Transverse colon (tissue), 4 donors: Measurements from ENCODE around the gene SGCE. TPM values are rescaled to one million over a fixed set of nuclear protein-coding genes. Genes with fewer than 3 reads are reported as not detected.

Experiments used
- DNase-seq: peaks from one replicate; pipeline ENCODE4 v3.0.0-alpha.2; 2019
- H3K27ac ChIP-seq, 4 donors: fragments of 200-600 bp; sonication (generic); 2 replicates each; pipeline ENCODE4 v1.5.1; 2016 to 2018; ENCODE audit warnings: inconsistent platforms in 4 of 4
- H3K27me3 ChIP-seq: fragments of 200-600 bp; sonication (generic); 2 replicates; pipeline ENCODE4 v1.5.1; 2017; ENCODE audit warnings: inconsistent platforms
- H3K36me3 ChIP-seq, 4 donors: fragments of 200-600 bp; sonication (generic); 2 replicates each; pipeline ENCODE4 v1.5.1; 2017 to 2019; ENCODE audit warnings: inconsistent platforms in 4 of 4
- H3K4me1 ChIP-seq, 4 donors: fragments of 200-600 bp; sonication (generic); 2 replicates each; pipeline ENCODE4 v1.5.1; 2017 to 2020; ENCODE audit warnings: inconsistent platforms in 4 of 4
- H3K4me3 ChIP-seq, 4 donors: fragments of 200-600 bp; sonication (generic); 1 replicate in 1 of 4; 2 replicates in 3 of 4; pipeline versions ENCODE4 v1.5.1 to v1.6.1; 2017 to 2019; ENCODE audit warnings: inconsistent platforms in 4 of 4
- H3K9me3 ChIP-seq, 2 donors: fragments of 200-600 bp; sonication (generic); 2 replicates each; pipeline ENCODE4 v1.5.1; 2017 to 2019; ENCODE audit warnings: inconsistent platforms in 2 of 2
- CTCF ChIP-seq, 5 experiments: fragments of 200-600 bp in 3 of 5; fragments of 450-650 bp in 2 of 5; sonication (generic) in 3 of 5; IDR thresholded peaks; 1 replicate in 2 of 5; 2 replicates in 3 of 5; pipeline ENCODE4 v1.5.1; 2016 to 2017; ENCODE audit warnings: antibody characterized with exemption in 5 of 5, inconsistent platforms in 3 of 5, mild to moderate bottlenecking in 2 of 5, moderate library complexity in 1 of 5
- EP300 ChIP-seq: sonication (generic); formaldehyde crosslinking; IDR thresholded peaks from one replicate; pipeline ENCODE4 v1.6.1; 2017; ENCODE audit warnings: antibody characterized with exemption, low read depth
- POLR2A ChIP-seq: fragments of 450-650 bp; IDR thresholded peaks from one replicate; pipeline ENCODE4 v1.6.1; 2016; ENCODE audit warnings: antibody characterized with exemption, mild to moderate bottlenecking, moderate library complexity
- POLR2AphosphoS5 ChIP-seq, 3 donors: sonication (generic); formaldehyde crosslinking; IDR thresholded peaks; one replicate each; pipeline ENCODE4 v1.6.1; 2016; ENCODE audit warnings: antibody characterized with exemption in 3 of 3
- WGBS, 2 donors: methylation state at CpG; one replicate each; pipeline ENCODE4 v1.1.5; 2018; ENCODE audit warnings: low coverage in 1 of 2; 5-methylcytosine and 5-hydroxymethylcytosine counted together
- in situ Hi-C, 4 donors: fragments of 200-750 bp; cut with MboI; loops; one replicate each; pipeline versions ENCODE4 v1.15.0 to v1.15.1; 2017; ENCODE audit warnings: low sequenced_read_pairs in 3 of 4, low pct_ligation_motif_present in 1 of 4, low pct_unique_long_range_greater_than_20kb in 1 of 4
- intact Hi-C: fragments of 100-400 bp; cut with DNase I; formaldehyde crosslinking; loops from one replicate; pipeline ENCODE4 v1.15.1; 2023; ENCODE audit warnings: low total_unique reads
- total RNA-seq, 4 donors: library from RNA; depleted of rRNA; stranded (reverse); fragments of >200 nt; gene quantifications; one replicate each; pipeline ENCODE4 v1.1.0, GENCODE V29; 2016

Gene SGCE
- total RNA-seq, 4 donors from 2014 or later, result 24.1 to 62.1 (median 33.2) TPM

GRCh38 chr7:94562525-94562924, 93.4 kb downstream of the SGCE start:
- H3K9me3 ChIP-seq, result no peaks in the 10 kb centered on the region
- intact Hi-C loops, result no loop called here
- H3K4me1 ChIP-seq, result no peaks in the 10 kb centered on the region
- in situ Hi-C loops, result no loop called here
- H3K4me3 ChIP-seq, result no peak overlapping the region
- H3K27ac ChIP-seq, result no peak overlapping the region
- H3K27me3 ChIP-seq, result no peaks in the 10 kb centered on the region
- no peaks in the 10 kb centered on the region for H3K36me3 ChIP-seq
- no peak for DNase-seq
- 63 to 90% methylated on average over 2 to 3 of the region's 3 CpGs for WGBS, 2 donors
- TF ChIP-seq POLR2A (no peak), POLR2AphosphoS5 (IDR thresholded peaks at IDR 0.05) (no peak), CTCF (IDR thresholded peaks at IDR 0.05) (no peak), EP300 (no peak)

- DNase-seq, result no peak
- intact Hi-C loops, result no loop called here
- 93 to 97% methylated on average over 2 of the region's 2 CpGs for WGBS, 2 donors
These were observed 94.0 kb downstream of the SGCE start for GRCh38 chr7:94561841-94562514.

GRCh38 chr7:94559972-94560371, 96.0 kb downstream of the SGCE start:
- DNase-seq, result no peak
- in situ Hi-C loops, result no loop called here

More at GRCh38 chr7:94561841-94562514, 94.0 kb downstream of the SGCE start:
- Histone ChIP-seq H3K36me3 (peaks cover 0 to 2% (median 0%) of the 10 kb centered on the region in 4 donors), H3K4me3 (no peak overlapping the region), H3K27ac (no peak overlapping the region), H3K27me3 (no peaks in the 10 kb centered on the region), H3K9me3 (no peaks in the 10 kb centered on the region), H3K4me1 (no peaks in the 10 kb centered on the region)
- in situ Hi-C loops, result no loop called here
- TF ChIP-seq POLR2A (no peak), EP300 (no peak)

GRCh38 chr7:94557215-94557614, 98.7 kb downstream of the SGCE start:
- Histone ChIP-seq H3K27me3 (no peaks in the 10 kb centered on the region), H3K4me3 (no peak overlapping the region), H3K9me3 (no peaks in the 10 kb centered on the region), H3K4me1 (no peaks in the 10 kb centered on the region), H3K27ac (no peak overlapping the region), H3K36me3 (peaks cover 0 to 27% (median under 1%) of the 10 kb centered on the region in 4 donors)
- intact Hi-C loops (no loop called here), in situ Hi-C loops (no loop called here)
- DNase-seq, result no peak
- TF ChIP-seq POLR2A (no peak), POLR2AphosphoS5 (IDR thresholded peaks at IDR 0.05) (peak in 2 of 3 donors; percentile 26 to 62)

More at GRCh38 chr7:94559972-94560371, 96.0 kb downstream of the SGCE start:
- Histone ChIP-seq H3K9me3 (no peaks in the 10 kb centered on the region), H3K27ac (no peak overlapping the region), H3K27me3 (no peaks in the 10 kb centered on the region), H3K36me3 (peaks cover 0 to 13% (median 0%) of the 10 kb centered on the region in 4 donors), H3K4me3 (no peak overlapping the region), H3K4me1 (no peaks in the 10 kb centered on the region)
- WGBS, 2 donors, result 49 to 50% methylated on average over 1 of the region's 1 CpG
- intact Hi-C loops, result no loop called here
- TF ChIP-seq CTCF (IDR thresholded peaks at IDR 0.05) (no peak), POLR2AphosphoS5 (IDR thresholded peaks at IDR 0.05) (no peak), EP300 (no peak), POLR2A (no peak)

- Histone ChIP-seq H3K36me3 (peaks cover 0 to 33% (median 6%) of the 10 kb centered on the region in 4 donors), H3K27ac (no peak overlapping the region), H3K27me3 (no peaks in the 10 kb centered on the region), H3K9me3 (no peaks in the 10 kb centered on the region), H3K4me1 (no peaks in the 10 kb centered on the region), H3K4me3 (no peak overlapping the region)
- no peak for TF ChIP-seq EP300
- no peak for TF ChIP-seq POLR2A
- TF ChIP-seq CTCF (IDR thresholded peaks at IDR 0.05), result no peak
- no peak for TF ChIP-seq POLR2AphosphoS5 (IDR thresholded peaks at IDR 0.05)
- whole genome bisulfite sequencing, 2 donors, result 47 to 76% methylated on average over 2 of the region's 2 CpGs
- no peak for DNase-seq
- intact Hi-C loops, result no loop called here
- in situ Hi-C loops, result no loop called here
These were observed 99.9 kb downstream of the SGCE start for GRCh38 chr7:94556028-94556427.
